Measurements from ENCODE around the gene C11orf54. TPM values are rescaled to one million over a fixed set of nuclear protein-coding genes. Genes with fewer than 3 reads are reported as not detected.

Gene C11orf54
- total RNA-seq, 1 donor from 2014 or later, result 30.1 TPM

GRCh38 chr11:93775289-93775688 is 33.8 kb downstream of the C11orf54 start:
- H3K36me3 Mint-ChIP-seq (ENCODE audit: low read depth), result peaks cover 1% of the 10 kb centered on the region
- no peaks in the 10 kb centered on the region for H3K9me3 Mint-ChIP-seq
- H3K4me1 Mint-ChIP-seq, result no peaks in the 10 kb centered on the region
- no peak overlapping the region for H3K27ac Mint-ChIP-seq
- TF ChIP-seq CTCF (IDR thresholded peaks at IDR 0.05), result no peak
- ATAC-seq (ENCODE audit: low read depth) (no peak), DNase-seq (no peak)
- H3K4me3 Mint-ChIP-seq, result no peak overlapping the region
- intact Hi-C loops (cut with micrococcal nuclease), result no loop called here
- ChIA-PET POLR2A (no interaction called here), CTCF (no interaction called here)
- no peaks in the 10 kb centered on the region for H3K27me3 Mint-ChIP-seq

GRCh38 chr11:93783362-93783761 is 41.9 kb downstream of the C11orf54 start:
- no peak for TF ChIP-seq CTCF (IDR thresholded peaks at IDR 0.05)
- no peak for ATAC-seq (ENCODE audit: low read depth)

DNA sequence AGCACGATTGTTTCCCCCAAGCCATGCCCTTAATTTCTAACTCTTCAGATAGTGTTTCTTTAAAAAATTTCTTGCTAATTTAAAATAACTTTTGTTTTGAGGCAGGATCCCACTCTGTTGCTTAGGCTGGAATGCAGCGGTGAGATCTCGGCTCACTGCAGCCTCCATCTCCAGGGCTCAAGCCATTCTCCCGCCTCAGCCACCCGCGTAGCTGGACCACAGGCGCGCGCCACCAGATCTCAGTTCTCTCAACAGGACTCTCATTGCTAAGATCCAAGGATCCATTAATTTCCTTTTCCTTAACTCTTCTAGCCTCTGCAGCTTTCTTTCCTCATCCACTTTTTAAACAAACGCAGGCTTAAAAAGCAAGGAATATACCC is 42.3 kb downstream of the C11orf54 start:
- peak; percentile 37 for ATAC-seq (ENCODE audit: low read depth)
- peaks cover 33% of the 10 kb centered on the region for H3K36me3 Mint-ChIP-seq (ENCODE audit: low read depth)
- no peaks in the 10 kb centered on the region for H3K9me3 Mint-ChIP-seq
- ChIA-PET POLR2A (interaction anchor here (0.6 to 3.1 kb wide), 15 partner anchors 9 to 1448 kb away, joined by 3 to 148 read pairs (median 5); partner anchors contain the start of genes C11orf54, CEP295, CWC15 and KDM4D), CTCF (interaction anchor here (0.7 to 1.3 kb wide), 5 partner anchors 11 to 549 kb away, joined by 3 to 20 read pairs (median 3); partner anchors contain the start of genes C11orf54 and TAF1D)
- H3K4me1 Mint-ChIP-seq, result peaks cover 40% of the 10 kb centered on the region
- no peaks in the 10 kb centered on the region for H3K27me3 Mint-ChIP-seq
- peak overlapping the region; percentile 90 for H3K27ac Mint-ChIP-seq
- peak overlapping the region; percentile 99 for H3K4me3 Mint-ChIP-seq
- no peak for DNase-seq
- no peak for TF ChIP-seq CTCF (IDR thresholded peaks at IDR 0.05)
- intact Hi-C loops (cut with micrococcal nuclease), result loop anchor here (1.0 to 10.0 kb wide), 8 partner anchors 43 to 1189 kb away; partner anchors contain the start of genes C11orf54, CEP295, CWC15 and KDM4D

More at GRCh38 chr11:93783362-93783761, 41.9 kb downstream of the C11orf54 start:
- Mint-ChIP-seq H3K27me3 (no peaks in the 10 kb centered on the region), H3K4me1 (peaks cover 40% of the 10 kb centered on the region), H3K9me3 (no peaks in the 10 kb centered on the region), H3K36me3 (ENCODE audit: low read depth) (peaks cover 31% of the 10 kb centered on the region), H3K27ac (peak overlapping the region; percentile 90), H3K4me3 (peak overlapping the region; percentile 99)
- DNase-seq, result no peak
- POLR2A ChIA-PET, result interaction anchor here (1.1 to 3.1 kb wide), 9 partner anchors 36 to 1448 kb away, joined by 3 to 148 read pairs (median 5); partner anchors contain the start of genes C11orf54, CWC15, KDM4D and PANX1
- intact Hi-C loops (cut with micrococcal nuclease), result loop anchor here (2.0 to 10.0 kb wide), 3 partner anchors 241 to 1189 kb away; partner anchors contain the start of genes CWC15, KDM4D and SMCO4
- CTCF ChIA-PET, result interaction anchor here (0.7 to 1.3 kb wide), 2 partner anchors 42 to 44 kb away, joined by 3 to 20 read pairs; partner anchors contain the start of genes C11orf54 and TAF1D

DNA sequence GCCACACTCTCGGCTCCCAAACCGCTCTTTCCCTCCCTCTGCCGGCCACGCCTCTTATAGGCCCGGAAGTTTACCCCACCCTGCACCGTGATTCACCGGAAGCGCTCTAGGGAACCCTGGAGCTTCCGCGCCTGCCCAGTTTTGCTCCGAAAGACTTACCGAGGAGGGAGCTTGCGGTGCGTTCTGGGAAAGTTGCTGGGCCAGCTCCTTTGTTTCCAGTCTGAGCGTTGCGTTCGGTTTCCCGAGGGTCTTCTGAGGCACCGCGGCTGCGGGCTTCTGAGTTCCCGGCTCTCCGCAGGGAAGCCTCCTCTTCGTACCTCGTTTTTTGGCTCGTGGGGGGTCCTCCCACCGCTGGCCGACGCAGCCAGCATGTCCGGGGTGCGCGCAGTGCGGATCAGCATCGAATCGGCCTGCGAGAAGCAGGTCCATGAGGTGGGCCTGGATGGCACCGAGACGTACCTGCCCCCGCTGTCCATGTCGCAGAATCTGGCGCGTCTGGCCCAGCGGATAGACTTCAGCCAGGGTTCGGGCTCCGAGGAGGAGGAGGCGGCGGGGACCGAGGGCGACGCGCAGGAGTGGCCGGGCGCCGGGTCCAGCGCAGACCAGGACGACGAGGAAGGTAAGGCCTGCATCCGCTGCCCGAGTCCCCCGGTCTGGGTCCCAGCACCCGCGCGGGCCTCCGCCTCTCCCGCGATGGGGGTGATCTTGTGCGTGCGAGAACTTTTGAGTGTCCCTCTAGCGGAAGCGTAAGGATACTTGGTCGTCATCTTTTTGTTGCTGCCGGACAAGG is 42.9 kb downstream of the C11orf54 start, which contains the start of gene MED17:
Gene MED17 (plus strand): TSS at position 138 of the 790 bp plus-strand sequence. CDS start 232 bp downstream, at position 370.
- no peaks in the 10 kb centered on the region for H3K27me3 Mint-ChIP-seq
- no peaks in the 10 kb centered on the region for H3K9me3 Mint-ChIP-seq
- peak within 1 kb of the TSS; percentile 99 for H3K4me3 Mint-ChIP-seq
- H3K27ac Mint-ChIP-seq, result peak within 1 kb of the TSS; percentile 90
- no peak for TF ChIP-seq CTCF (IDR thresholded peaks at IDR 0.05)
- ChIA-PET POLR2A (interaction anchor here (0.6 to 3.1 kb wide), 15 partner anchors 8 to 1447 kb away, joined by 3 to 148 read pairs (median 5); partner anchors contain the start of genes C11orf54, CEP295, CWC15 and KDM4D), CTCF (interaction anchor here (0.7 to 1.3 kb wide), 5 partner anchors 10 to 550 kb away, joined by 3 to 20 read pairs (median 3); partner anchors contain the start of genes C11orf54 and TAF1D)
- intact Hi-C loops (cut with micrococcal nuclease), result loop anchor here (1.0 to 10.0 kb wide), 7 partner anchors 44 to 1188 kb away; partner anchors contain the start of genes C11orf54, CEP295, CWC15 and KDM4D
- peaks cover 40% of the 10 kb centered on the region for H3K4me1 Mint-ChIP-seq
- peaks cover 37% of the 10 kb centered on the region for H3K36me3 Mint-ChIP-seq (ENCODE audit: low read depth)
- ATAC-seq (ENCODE audit: low read depth), result peak; percentile 93
- DNase-seq, result peak; percentile 75
